K562 treated with DMSO at 1 percent for 24 hours (cell line): Measurements from ENCODE around the gene KLHL3. TPM values are rescaled to one million over a fixed set of nuclear protein-coding genes. Genes with fewer than 3 reads are reported as not detected.

Source experiments
- total RNA-seq: library from RNA; unstranded; fragments of 300-600 nt; gene quantifications from 2 replicates; pipeline ENCODE4 v1.2.3, GENCODE V29; 2022; ENCODE audit warnings: low read depth; ENCODE audit not compliant: insufficient read depth

KLHL3 gene, protein sequence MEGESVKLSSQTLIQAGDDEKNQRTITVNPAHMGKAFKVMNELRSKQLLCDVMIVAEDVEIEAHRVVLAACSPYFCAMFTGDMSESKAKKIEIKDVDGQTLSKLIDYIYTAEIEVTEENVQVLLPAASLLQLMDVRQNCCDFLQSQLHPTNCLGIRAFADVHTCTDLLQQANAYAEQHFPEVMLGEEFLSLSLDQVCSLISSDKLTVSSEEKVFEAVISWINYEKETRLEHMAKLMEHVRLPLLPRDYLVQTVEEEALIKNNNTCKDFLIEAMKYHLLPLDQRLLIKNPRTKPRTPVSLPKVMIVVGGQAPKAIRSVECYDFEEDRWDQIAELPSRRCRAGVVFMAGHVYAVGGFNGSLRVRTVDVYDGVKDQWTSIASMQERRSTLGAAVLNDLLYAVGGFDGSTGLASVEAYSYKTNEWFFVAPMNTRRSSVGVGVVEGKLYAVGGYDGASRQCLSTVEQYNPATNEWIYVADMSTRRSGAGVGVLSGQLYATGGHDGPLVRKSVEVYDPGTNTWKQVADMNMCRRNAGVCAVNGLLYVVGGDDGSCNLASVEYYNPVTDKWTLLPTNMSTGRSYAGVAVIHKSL
- 2.5 and 5.0 TPM in 2 replicates for total RNA-seq

DNA sequence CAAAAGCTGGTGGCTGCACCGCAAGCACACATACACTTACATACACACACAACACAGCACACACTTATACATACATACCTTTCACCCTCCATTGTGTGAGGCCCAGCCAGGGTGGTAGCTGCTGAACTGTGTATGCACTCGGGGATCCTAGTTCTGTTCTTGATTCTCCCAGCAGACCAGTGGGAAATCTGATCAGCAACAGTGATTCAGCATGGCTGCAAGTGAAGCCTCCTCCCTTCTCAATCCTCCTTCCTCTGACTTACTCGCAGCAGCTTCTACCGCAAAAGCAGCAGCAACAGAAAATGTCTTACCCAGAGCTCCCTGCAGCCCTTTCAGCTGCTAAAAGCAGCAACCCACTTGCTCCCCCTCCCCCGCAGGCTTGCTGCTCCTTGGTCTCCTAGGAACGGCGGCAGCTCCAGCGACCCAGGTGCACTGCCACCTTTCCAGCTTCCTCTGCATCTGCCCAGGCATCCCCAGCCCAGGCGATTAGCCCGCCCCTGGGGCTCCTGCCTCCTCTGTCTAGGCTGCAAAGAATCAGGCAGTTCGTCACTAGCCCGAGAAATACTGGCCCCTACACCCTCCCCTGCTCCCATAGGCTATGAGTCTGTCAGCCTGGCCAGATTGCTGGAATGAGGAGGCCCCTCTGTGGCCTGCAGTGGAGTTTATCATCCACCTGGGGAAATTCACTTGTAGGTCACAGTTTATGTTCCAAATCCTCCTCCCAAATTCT lies at the start of gene KLHL3:
Gene KLHL3, minus strand, starts transcription at position 535 of the 730 bp plus-strand sequence. Its CDS starts 443 bp downstream, at position 92.

DNA sequence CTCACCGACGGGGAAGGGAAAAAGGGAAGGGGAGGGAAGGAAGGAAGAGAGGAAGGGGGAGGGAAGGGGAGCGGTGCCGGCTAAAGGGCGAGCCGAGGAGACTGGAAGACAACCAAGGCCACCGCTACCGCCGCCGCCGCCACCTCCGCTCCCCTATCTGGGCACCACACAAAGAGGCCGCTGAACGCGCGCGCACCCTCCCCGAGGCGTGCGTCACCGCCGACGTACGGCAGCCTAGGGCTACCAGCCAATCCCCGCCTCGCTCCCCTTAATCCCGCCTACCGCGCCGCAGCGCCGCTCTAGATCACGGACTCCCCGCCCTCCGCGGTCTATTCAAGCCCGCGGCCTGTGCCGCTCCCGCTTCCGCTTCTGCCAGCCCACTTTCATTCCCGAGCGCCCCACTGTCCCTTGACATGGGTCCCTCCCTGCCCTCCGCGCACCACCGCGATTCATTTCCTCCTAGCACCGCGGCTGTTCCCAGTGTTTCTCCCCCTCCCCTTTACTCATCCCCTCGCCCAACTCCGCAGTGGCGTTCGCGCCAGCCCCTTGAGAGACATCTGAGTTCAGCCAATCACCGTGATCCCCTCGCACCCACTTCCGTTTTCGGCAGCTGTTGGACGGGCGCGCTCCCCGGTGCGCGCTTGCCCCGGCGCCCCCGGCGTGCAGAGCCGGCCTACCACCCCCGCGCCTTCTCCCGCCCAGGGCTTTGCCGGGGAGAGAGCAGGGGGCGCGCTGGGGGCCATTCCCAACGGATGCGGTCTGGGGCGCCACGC lies 18.5 kb upstream of the KLHL3 start, which contains the start of gene HNRNPA0:
Gene HNRNPA0, minus strand, starts transcription at position 176 of the 773 bp plus-strand sequence. CDS start 297 bp downstream, outside the sequence.

Other genes starting within 250 kb of the KLHL3 start
- gene SPOCK1, start 236.8 kb downstream of the KLHL3 start, total RNA-seq: not detected in 2 replicates
- gene HNRNPA0, start 18.3 kb upstream of the KLHL3 start, total RNA-seq: 45.4 and 45.6 TPM in 2 replicates
- not detected in 2 replicates for gene MYOT, start 131.8 kb upstream of the KLHL3 start, total RNA-seq
- gene PKD2L2, start 153.4 kb upstream of the KLHL3 start, total RNA-seq: not detected in 2 replicates